HCT116 (cell line): ENCODE results near the gene DHX15.

ENCODE experiments used
- CTCF ChIP-seq, 3 experiments: fragments of 200-600 bp in 1 of 3; sonication (generic) in 1 of 3; IDR thresholded peaks in 2 of 3; conservative IDR thresholded peaks in 1 of 3; 2 replicates each; pipeline ENCODE4 v1.5.1; 2012 to 2017; ENCODE audit warnings: low read depth in 2 of 3, low read length in 2 of 3, antibody characterized with exemption in 1 of 3, borderline replicate concordance in 1 of 3, control low read depth in 1 of 3, mild to moderate bottlenecking in 1 of 3, mixed read lengths in 1 of 3, mixed run types in 1 of 3, moderate library complexity in 1 of 3; ENCODE audit not compliant: insufficient read depth in 1 of 3
- RAD21 ChIP-seq: IDR thresholded peaks from 2 replicates; pipeline ENCODE4 v1.6.1; 2012; ENCODE audit warnings: low read depth, mild to moderate bottlenecking
- SIN3A ChIP-seq: IDR thresholded peaks from 2 replicates; pipeline ENCODE4 v1.6.1; 2012; ENCODE audit warnings: low read depth
- YY1 ChIP-seq: IDR thresholded peaks from 2 replicates; pipeline ENCODE4 v1.6.1; 2011; ENCODE audit warnings: low read length, low read depth, moderate library complexity, mild to moderate bottlenecking; ENCODE audit not compliant: insufficient replicate concordance; ENCODE audit errors: extremely low read depth

DNA sequence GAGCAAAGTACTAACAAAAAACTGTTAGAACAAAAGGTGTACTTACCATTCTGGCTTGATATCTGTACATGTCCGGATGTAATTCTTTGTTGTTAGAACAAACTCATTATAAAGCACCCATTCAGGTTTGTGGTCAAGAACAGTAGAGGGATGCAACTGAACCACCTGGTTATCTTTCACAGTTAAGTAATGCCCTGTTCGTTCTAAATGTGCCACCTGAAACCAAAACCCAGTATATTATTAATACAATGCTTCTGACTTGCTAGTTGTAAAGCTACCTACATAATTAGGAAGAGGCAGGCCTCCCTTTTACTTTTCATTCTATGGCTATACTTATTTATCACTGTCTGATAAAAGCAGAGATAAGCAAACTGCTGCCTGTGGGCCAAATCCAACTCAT is 54.8 kb downstream of the DHX15 start:
- TF ChIP-seq RAD21, result no peak
- TF ChIP-seq YY1, result no peak
- no peak for TF ChIP-seq SIN3A
- no peak for TF ChIP-seq CTCF (IDR thresholded peaks at IDR 0.05 in 2 of 3, conservative IDR thresholded peaks at IDR 0.05 in 1 of 3; ENCODE audit: borderline replicate concordance in 1 of 3, insufficient read depth in 1 of 3, low read depth in 2 of 3, low read length in 2 of 3)
